Glutamatergic neuron (in vitro differentiated cells): ENCODE measurements around the gene ETV5. TPM values are rescaled to one million over a fixed set of nuclear protein-coding genes. Genes with fewer than 3 reads are reported as not detected.

Experiments used
- DNase-seq: peaks from one replicate; pipeline ENCODE4 v3.0.0; 2022
- H3K27ac Mint-ChIP-seq: one replicate; pipeline ENCODE4 v1.8.0; 2020; ENCODE audit warnings: mild to moderate bottlenecking, mixed read lengths, inconsistent platforms; ENCODE audit not compliant: unreplicated experiment
- H3K27me3 Mint-ChIP-seq: one replicate; pipeline ENCODE4 v1.8.0; 2020; ENCODE audit warnings: mild to moderate bottlenecking, moderate library complexity, mixed read lengths, inconsistent platforms; ENCODE audit not compliant: unreplicated experiment
- H3K36me3 Mint-ChIP-seq: one replicate; pipeline ENCODE4 v1.8.0; 2020; ENCODE audit warnings: mild to moderate bottlenecking, mixed read lengths, inconsistent platforms; ENCODE audit not compliant: unreplicated experiment
- H3K4me1 Mint-ChIP-seq: one replicate; pipeline ENCODE4 v1.8.0; 2020; ENCODE audit warnings: mild to moderate bottlenecking, low read depth, mixed read lengths, inconsistent platforms; ENCODE audit not compliant: unreplicated experiment
- H3K4me3 Mint-ChIP-seq: one replicate; pipeline ENCODE4 v1.8.0; 2020; ENCODE audit warnings: mild to moderate bottlenecking, mixed read lengths, inconsistent platforms; ENCODE audit not compliant: unreplicated experiment
- H3K9me3 Mint-ChIP-seq: one replicate; pipeline ENCODE4 v1.8.0; 2020; ENCODE audit warnings: mild to moderate bottlenecking, moderate library complexity, mixed read lengths, inconsistent platforms; ENCODE audit not compliant: unreplicated experiment
- CTCF ChIP-seq: fragments of 200-600 bp; sonication (generic); IDR thresholded peaks from one replicate; pipeline ENCODE4 v1.5.0; 2021; ENCODE audit not compliant: partially characterized antibody, unreplicated experiment
- total RNA-seq: library from RNA; stranded (reverse); fragmentation: NEBNext Ultra II Directional; extraction: Animal tissue kit (Norgen Biotek cat#: 25700); gene quantifications from one replicate; pipeline ENCODE4 v1.2.1, GENCODE V29; 2021; ENCODE audit not compliant: unreplicated experiment

ETV5 gene
- total RNA-seq, 1 donor from 2014 or later = 16.9 TPM

- peak overlapping the region; percentile 13 for H3K27ac Mint-ChIP-seq
- H3K9me3 Mint-ChIP-seq = no peaks in the 10 kb centered on the region
- H3K27me3 Mint-ChIP-seq = no peaks in the 10 kb centered on the region
- H3K36me3 Mint-ChIP-seq = no peaks in the 10 kb centered on the region
- DNase-seq = peak; percentile 33
- no peak overlapping the region for H3K4me3 Mint-ChIP-seq
- TF ChIP-seq CTCF = no peak
- H3K4me1 Mint-ChIP-seq = peaks cover 21% of the 10 kb centered on the region
Observed at GRCh38 chr3:186143250-186143649, 34.4 kb upstream of the ETV5 start.

- no peak for DNase-seq
- Mint-ChIP-seq H3K9me3 (no peaks in the 10 kb centered on the region), H3K4me3 (peak overlapping the region; percentile 56), H3K4me1 (peaks cover 21% of the 10 kb centered on the region), H3K27me3 (no peaks in the 10 kb centered on the region), H3K27ac (peak overlapping the region; percentile 2), H3K36me3 (no peaks in the 10 kb centered on the region)
- TF ChIP-seq CTCF = no peak
Observed at GRCh38 chr3:186142393-186142932, 33.6 kb upstream of the ETV5 start.

GRCh38 chr3:186141790-186142189 lies 32.9 kb upstream of the ETV5 start:
- DNase-seq = no peak
- Mint-ChIP-seq H3K4me1 (peaks cover 21% of the 10 kb centered on the region), H3K36me3 (no peaks in the 10 kb centered on the region), H3K4me3 (no peak overlapping the region), H3K27ac (no peak overlapping the region), H3K27me3 (no peaks in the 10 kb centered on the region), H3K9me3 (peaks cover 1% of the 10 kb centered on the region)
- no peak for TF ChIP-seq CTCF

GRCh38 chr3:186138272-186138981 lies 29.5 kb upstream of the ETV5 start:
- no peaks in the 10 kb centered on the region for H3K27me3 Mint-ChIP-seq
- H3K4me1 Mint-ChIP-seq = peaks cover 47% of the 10 kb centered on the region
- no peak overlapping the region for H3K27ac Mint-ChIP-seq
- H3K4me3 Mint-ChIP-seq = no peak overlapping the region
- H3K9me3 Mint-ChIP-seq = peaks cover 3% of the 10 kb centered on the region
- no peaks in the 10 kb centered on the region for H3K36me3 Mint-ChIP-seq
- TF ChIP-seq CTCF = no peak
- DNase-seq = no peak

GRCh38 chr3:186137051-186137685 lies 28.3 kb upstream of the ETV5 start:
- peaks cover 40% of the 10 kb centered on the region for H3K4me1 Mint-ChIP-seq
- H3K27ac Mint-ChIP-seq = no peak overlapping the region
- DNase-seq = no peak
- no peak overlapping the region for H3K4me3 Mint-ChIP-seq
- H3K9me3 Mint-ChIP-seq = peaks cover 3% of the 10 kb centered on the region
- no peaks in the 10 kb centered on the region for H3K36me3 Mint-ChIP-seq
- no peak for TF ChIP-seq CTCF
- no peaks in the 10 kb centered on the region for H3K27me3 Mint-ChIP-seq
